ENCODE results near the gene MCHR1. TPM values are rescaled to one million over a fixed set of nuclear protein-coding genes. Genes with fewer than 3 reads are reported as not detected.
A peak's percentile ranks its signal among the peaks of the same experiment; 100 is the strongest.
"Not testable (repeated sequence)": the region's sequence is repeated elsewhere in the genome, so short reads cannot be mapped to it uniquely, and the experiment has no call there.

Gene MCHR1
- total RNA-seq, 1 experiment from 2014 or later = not detected

GRCh38 chr22:40718250-40719204 is 39.2 kb downstream of the MCHR1 start:
- intact Hi-C loops (cut with micrococcal nuclease; ENCODE audit: unreplicated experiment) = no loop called here
- DNase-seq (ENCODE audit: low read depth, low spot score) (no peak), ATAC-seq (no peak)
- no TSS peak for BruUV-seq (replicated peaks)
- Histone ChIP-seq H3K27me3 (ENCODE audit: control insufficient read depth, insufficient read depth, low read length) (no peaks in the 10 kb centered on the region), H3K27ac (ENCODE audit: low read length) (peak overlapping the region; percentile 44; the same call in 1 of the 2 replicates), H3K9me3 (ENCODE audit: control insufficient read depth, insufficient read depth, low read depth, low read length) (no peaks in the 10 kb centered on the region), H3K4me3 (ENCODE audit: low read depth in 2 of 2, low read length in 2 of 2) (no peak overlapping the region), H3K4me1 (ENCODE audit: control insufficient read depth, insufficient read depth, low read length) (peaks cover 20% of the 10 kb centered on the region), H3K36me3 (ENCODE audit: control insufficient read depth, insufficient read depth, low read length) (no peaks in the 10 kb centered on the region)
- TF ChIP-seq SIN3A (IDR thresholded peaks at IDR 0.05; ENCODE audit: borderline replicate concordance, insufficient read depth, low read depth, low read length) = no peak
- no peak for TF ChIP-seq REST (IDR thresholded peaks at IDR 0.05; ENCODE audit: insufficient read depth in 1 of 2, low read depth in 2 of 2, low read length in 1 of 2)
- TF ChIP-seq TCF7L2 (IDR thresholded peaks at IDR 0.05; ENCODE audit: low read depth, low read length) = no peak
- CTCF ChIA-PET = no interaction called here
- POLR2A ChIA-PET = no interaction called here
- in situ Hi-C loops (cut with HindIII; ENCODE audit: low pct_unique_long_range_greater_than_20kb, low sequenced_read_pairs) = loop anchor here (10.0 kb wide), 1 partner anchor 46 kb away; no protein-coding TSS in a partner anchor

- intact Hi-C loops (cut with micrococcal nuclease; ENCODE audit: unreplicated experiment) (no loop called here), in situ Hi-C loops (cut with HindIII; ENCODE audit: low pct_unique_long_range_greater_than_20kb, low sequenced_read_pairs) (loop anchor here (10.0 kb wide), 1 partner anchor 45 kb away; no protein-coding TSS in a partner anchor)
- Histone ChIP-seq H3K36me3 (ENCODE audit: control insufficient read depth, insufficient read depth, low read length) (no peaks in the 10 kb centered on the region), H3K27ac (ENCODE audit: low read length) (peak overlapping the region; percentile 64), H3K4me3 (ENCODE audit: low read depth in 2 of 2, low read length in 2 of 2) (no peak overlapping the region), H3K4me1 (ENCODE audit: control insufficient read depth, insufficient read depth, low read length) (peaks cover 12% of the 10 kb centered on the region), H3K9me3 (ENCODE audit: control insufficient read depth, insufficient read depth, low read depth, low read length) (no peaks in the 10 kb centered on the region), H3K27me3 (ENCODE audit: control insufficient read depth, insufficient read depth, low read length) (no peaks in the 10 kb centered on the region)
- ChIA-PET POLR2A (interaction anchor here (0.6 to 0.7 kb wide), 2 partner anchors 40 to 1004 kb away, joined by 4 to 7 read pairs; no protein-coding TSS in a partner anchor), CTCF (no interaction called here)
- no TSS peak for BruUV-seq (replicated peaks)
- DNase-seq (ENCODE audit: low read depth, low spot score) (no peak), ATAC-seq (no peak)
- no peak for TF ChIP-seq POLR2AphosphoS5 (IDR thresholded peaks at IDR 0.05; ENCODE audit: low read depth, low read length)
- no peak for TF ChIP-seq TCF7L2 (IDR thresholded peaks at IDR 0.05; ENCODE audit: low read depth, low read length)
- no peak for TF ChIP-seq REST (IDR thresholded peaks at IDR 0.05; ENCODE audit: insufficient read depth in 1 of 2, low read depth in 2 of 2, low read length in 1 of 2)
- TF ChIP-seq SIN3A (IDR thresholded peaks at IDR 0.05; ENCODE audit: borderline replicate concordance, insufficient read depth, low read depth, low read length) = no peak
These were observed 40.3 kb downstream of the MCHR1 start for GRCh38 chr22:40719599-40719998.

- in situ Hi-C loops (cut with HindIII; ENCODE audit: low pct_unique_long_range_greater_than_20kb, low sequenced_read_pairs); DNase-seq (ENCODE audit: low read depth, low spot score); H3K4me1 ChIP-seq (ENCODE audit: control insufficient read depth, insufficient read depth, low read length); H3K27me3 ChIP-seq (ENCODE audit: control insufficient read depth, insufficient read depth, low read length); H3K36me3 ChIP-seq (ENCODE audit: control insufficient read depth, insufficient read depth, low read length); CTCF ChIA-PET; intact Hi-C loops (cut with micrococcal nuclease; ENCODE audit: unreplicated experiment); ATAC-seq; H3K9me3 ChIP-seq (ENCODE audit: control insufficient read depth, insufficient read depth, low read depth, low read length); BruUV-seq (replicated peaks); H3K4me3 ChIP-seq (ENCODE audit: low read depth in 2 of 2, low read length in 2 of 2): not testable (repeated sequence)
- peak overlapping the region; percentile 64; the same call in 1 of the 2 replicates for H3K27ac ChIP-seq (ENCODE audit: low read length)
- POLR2A ChIA-PET = interaction anchor here (0.6 to 0.7 kb wide), 2 partner anchors 39 to 1004 kb away, joined by 4 to 7 read pairs; no protein-coding TSS in a partner anchor
These were observed 40.9 kb downstream of the MCHR1 start for GRCh38 chr22:40720156-40720537.

Data from Panc1 (cell line).